GM18858 (cell line): ENCODE measurements around the gene LRIG2.
"Not testable (repeated sequence)": the region's sequence is repeated elsewhere in the genome, so short reads cannot be mapped to it uniquely, and the experiment has no call there.

ENCODE experiments used
- ATAC-seq: cut with Tn5 transposase; IDR thresholded peaks from one replicate; pipeline ENCODE4 v1.9.1; 2021; ENCODE audit not compliant: unreplicated experiment

The LRIG2 gene

DNA sequence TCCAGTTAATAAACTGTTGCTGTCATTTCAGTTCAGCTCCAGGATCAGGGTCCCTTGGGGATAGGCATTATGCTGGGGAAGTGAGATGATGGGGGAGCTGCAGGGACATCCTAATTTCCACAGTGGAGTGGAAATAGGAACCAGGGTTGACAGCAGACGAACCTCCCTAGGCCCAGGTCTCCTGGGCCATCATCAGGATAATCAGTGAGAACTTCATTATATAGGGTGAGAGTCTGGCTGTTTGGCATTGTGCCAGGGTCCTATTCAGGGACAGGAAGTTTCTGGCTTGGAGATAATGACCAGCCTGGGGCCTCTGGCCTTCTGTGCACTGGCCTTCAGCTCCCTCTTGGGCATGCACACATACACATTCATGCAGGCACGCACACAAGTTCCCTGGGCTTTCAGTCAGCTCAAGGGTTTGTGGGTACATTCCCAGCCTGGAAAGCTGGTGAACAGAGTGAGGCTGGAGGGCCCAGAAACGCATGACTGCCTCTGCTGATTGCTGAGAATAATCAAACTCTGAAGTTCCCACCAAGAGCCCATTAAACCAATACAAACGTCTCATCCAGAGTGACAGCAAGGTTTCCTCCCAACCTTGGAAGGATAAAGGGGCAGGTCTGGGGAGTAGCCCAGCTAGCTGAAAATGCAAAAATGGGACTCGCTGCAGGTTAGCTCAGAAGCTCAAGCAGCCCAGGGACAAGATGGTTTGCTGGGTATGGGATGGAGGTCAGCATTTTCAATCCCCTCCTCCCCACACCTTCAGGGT, 13.9 kb upstream of the LRIG2 start:
- ATAC-seq, result no peak

DNA sequence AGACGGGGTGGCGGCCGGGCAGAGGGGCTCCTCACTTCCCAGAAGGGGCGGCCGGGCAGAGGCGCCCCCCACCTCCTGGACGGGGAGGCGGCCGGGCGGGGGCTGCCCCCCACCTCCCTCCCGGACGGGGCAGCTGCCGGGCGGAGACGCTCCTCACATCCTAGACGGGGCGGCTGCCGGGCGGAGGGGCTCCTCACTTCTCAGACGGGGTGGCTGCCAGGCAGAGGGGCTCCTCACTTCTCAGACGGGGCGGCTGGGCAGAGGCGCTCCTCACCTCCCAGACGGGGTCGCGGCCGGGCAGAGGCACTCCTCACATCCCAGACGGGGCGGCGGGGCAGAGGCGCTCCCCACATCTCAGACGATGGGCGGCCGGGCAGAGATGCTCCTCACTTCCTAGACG, 9.5 kb upstream of the LRIG2 start:
- not testable (repeated sequence) for ATAC-seq

DNA sequence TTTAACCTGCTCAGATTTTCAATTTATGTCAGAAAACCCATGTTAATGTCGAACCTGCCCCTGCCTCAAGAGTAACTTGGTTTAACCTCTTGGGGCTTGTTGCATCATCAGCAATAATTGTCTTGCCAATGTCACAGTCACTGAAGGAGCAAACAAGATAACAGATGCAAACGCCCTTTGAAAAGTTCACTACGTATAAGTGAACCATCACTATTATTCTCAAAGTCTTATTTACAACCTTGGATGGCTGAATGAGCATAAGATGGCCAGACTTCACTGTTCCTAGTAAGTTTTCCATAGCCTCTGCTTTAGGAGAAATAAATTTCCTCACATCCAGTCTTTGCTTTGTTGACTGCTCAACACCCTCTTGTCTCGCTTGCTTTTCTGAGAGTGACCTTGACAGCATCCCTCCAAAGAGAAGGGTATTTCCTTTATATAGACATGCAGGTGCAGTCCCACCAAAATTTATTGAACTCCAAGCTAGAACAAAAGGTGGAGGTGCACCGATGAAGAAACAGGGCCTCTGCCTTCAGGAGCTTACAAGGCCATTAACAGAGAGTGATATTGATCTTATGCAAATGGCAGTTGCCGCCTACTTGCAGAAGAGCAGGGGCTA, 749 bp upstream of the LRIG2 start:
- no peak for ATAC-seq

DNA sequence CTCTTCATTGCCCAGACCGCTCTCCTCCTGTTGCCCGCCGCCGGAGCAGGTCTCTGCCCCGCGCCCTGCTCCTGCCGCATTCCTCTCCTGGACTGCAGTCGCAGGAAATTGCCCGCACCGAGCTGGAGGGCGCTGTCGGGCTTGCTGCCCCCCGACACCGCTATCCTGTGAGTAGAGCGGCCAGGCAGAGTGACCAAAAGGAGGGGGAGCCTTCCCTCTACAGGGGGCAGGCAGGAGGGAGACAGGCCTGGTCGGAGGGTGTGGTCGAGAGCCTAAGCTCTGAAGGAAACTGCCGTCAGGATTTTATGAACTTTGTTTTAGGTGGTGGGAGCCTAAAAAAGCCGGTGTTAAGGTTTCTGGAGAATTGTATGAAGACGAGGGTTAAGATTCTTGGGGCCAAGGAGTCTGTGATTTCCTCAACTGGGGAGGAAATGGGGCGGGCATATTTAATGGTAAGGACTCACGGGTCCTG, 517 bp downstream of the LRIG2 start:
- no peak for ATAC-seq

DNA sequence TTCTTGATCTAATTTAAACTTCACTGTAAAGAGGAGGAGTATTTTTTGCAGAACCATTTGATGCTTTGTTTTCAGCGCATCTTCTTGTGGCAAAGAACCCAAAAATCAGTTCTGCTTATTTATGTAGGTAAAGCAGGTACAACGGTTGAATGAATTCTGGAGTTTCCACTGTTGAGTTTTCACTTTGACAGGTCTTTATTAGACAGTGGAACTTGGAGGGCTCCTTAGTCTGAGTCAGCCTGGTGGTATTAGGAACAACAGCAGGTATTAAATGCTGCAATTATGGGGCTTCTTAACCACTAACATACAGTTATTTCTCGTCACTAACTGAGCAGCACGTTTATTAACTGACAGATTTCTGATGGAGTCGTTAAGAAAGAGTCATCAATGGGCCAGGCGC, 1.2 kb downstream of the LRIG2 start:
- ATAC-seq, result no peak

DNA sequence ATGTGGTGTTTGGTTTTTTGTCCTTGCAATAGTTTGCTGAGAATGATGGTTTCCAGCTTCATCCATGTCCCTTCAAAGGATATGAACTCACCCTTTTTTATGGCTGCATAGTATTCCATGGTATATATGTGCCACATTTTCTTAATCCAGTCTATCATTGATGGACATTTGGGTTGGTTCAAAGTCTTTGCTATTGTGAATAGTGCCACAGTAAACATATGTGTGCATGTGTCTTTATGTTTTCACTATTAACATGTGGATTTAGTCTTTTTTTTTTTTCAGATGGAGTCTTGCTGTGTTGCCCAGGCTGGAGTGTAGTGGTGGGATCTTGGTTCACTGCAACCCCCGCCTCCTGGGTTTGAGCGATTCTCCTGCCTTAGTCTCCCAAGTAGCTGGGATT, 5.0 kb downstream of the LRIG2 start:
- ATAC-seq, result not testable (repeated sequence)

DNA sequence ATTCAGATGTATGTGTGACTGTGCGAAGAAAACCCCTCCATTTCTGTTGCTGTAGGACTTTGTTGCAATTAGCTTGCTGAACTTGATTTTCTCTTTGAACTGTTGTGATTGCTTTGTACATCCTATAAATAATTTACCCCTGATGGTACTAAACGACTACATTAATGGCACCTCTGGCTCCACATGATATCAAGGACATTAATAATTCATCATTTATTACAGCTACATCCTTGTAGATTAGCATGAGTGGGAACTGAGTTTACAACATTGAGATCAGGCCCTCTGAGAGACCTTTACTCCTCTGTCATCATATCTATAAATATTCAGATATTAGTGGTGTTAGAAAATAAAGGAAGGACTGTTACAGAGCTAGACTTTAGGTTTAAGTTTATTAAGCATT, 13.5 kb downstream of the LRIG2 start:
- no peak for ATAC-seq

DNA sequence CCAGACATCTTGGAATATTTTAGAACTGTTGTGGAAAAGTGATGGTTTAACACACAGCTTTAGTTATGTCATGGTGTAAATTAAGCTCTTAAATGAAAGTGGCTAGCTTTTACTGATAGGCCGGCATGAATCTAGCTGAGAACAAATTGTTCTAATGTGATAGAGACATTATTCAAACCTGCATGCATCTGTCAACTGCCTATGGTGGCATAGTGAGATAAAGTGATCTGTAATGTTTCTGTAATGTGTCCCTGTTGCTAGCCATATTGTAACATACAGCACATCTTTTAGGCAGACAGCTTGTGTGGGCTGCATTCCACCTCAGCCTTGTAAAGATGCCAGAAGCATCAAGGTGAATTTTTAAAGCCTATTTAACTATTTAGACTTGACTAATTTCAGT, 16.0 kb downstream of the LRIG2 start:
- no peak for ATAC-seq

DNA sequence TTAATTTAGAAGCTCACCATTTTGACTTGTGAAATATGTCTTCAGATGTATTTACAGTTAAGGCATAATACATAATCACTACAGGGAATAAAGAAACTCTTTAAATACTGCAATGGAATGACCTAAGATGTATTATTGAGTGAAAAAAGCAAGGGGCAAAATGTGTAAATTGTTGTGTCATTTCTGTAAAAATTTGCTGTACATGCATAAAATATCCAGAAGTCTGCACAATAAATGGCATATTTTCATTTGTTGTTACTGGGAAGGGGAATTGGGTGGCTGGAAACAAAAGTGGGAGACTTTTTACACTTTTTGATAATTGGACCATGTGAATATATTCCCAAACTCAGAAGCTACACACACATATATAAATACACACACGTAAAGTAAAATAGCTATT, 17.1 kb downstream of the LRIG2 start:
- no peak for ATAC-seq

DNA sequence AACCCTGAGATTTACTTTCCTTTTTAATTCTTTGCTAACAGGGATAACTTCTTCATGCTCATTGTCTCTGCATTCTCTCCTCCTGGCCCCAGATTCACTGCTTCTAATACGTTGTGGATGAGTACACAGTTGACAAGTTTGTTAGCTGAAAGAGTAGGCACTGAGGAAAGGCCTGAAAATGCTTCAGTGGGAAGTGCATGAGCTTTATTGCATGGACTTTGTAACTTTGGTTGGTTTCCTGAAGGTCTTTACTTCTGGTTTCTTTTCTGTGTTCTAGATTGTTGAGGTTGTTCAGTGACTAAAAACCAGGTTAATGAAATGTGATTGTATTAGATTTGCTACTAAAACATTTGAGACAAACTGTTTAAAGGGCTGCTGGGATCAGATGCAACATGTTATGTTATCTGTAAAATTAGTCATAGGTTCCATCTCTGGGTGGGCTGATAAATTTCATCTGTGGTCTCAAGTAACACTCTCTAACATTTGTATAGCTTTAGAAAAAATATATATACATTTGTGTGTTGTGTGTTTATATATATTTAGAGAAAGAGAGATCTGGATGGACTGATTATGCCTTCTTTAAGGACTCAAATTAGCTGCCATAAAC, 19.1 kb downstream of the LRIG2 start:
- ATAC-seq, result no peak

DNA sequence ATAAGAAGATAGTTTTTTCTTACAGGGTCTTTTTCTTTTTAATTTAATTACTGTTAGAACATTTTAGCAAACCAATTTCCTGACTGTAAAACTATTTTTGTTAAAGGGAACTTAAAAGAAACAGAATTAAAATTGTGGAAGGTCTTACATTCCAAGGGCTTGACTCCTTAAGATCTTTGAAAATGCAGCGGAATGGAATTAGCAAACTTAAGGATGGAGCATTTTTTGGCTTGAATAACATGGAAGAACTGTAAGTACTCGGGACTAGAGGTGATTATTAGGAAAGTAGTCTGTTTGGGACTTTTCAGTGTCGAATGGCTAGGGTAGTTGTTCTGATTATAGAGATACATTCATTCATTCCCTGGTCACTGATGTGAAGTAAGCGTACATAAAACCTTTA, 21.5 kb downstream of the LRIG2 start:
- ATAC-seq, result no peak

DNA sequence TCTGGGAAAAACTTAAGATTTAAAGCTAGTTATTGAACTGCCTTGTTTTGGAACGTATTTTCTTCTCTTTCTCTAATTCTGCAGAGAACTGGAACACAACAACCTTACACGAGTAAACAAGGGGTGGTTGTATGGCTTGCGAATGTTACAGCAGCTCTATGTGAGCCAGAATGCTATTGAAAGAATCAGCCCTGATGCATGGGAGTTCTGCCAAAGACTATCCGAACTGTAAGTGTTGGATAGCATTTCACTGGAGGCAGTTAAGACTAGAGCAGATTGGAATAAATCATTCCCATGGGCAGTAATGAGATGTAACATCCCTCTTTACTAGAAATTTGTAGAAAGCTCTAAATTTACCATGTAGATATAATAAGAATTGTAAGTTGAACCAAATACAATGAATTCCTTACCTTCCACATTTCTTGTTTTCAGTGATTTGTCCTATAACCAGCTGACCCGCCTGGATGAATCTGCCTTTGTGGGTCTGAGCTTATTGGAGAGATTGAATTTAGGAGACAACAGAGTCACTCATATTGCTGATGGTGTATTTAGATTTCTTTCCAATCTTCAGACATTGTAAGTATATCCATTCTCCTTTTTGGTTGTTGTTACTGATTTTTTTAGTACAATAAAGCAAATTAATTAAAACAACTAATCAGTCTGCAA, 22.9 kb downstream of the LRIG2 start:
- ATAC-seq, result no peak

DNA sequence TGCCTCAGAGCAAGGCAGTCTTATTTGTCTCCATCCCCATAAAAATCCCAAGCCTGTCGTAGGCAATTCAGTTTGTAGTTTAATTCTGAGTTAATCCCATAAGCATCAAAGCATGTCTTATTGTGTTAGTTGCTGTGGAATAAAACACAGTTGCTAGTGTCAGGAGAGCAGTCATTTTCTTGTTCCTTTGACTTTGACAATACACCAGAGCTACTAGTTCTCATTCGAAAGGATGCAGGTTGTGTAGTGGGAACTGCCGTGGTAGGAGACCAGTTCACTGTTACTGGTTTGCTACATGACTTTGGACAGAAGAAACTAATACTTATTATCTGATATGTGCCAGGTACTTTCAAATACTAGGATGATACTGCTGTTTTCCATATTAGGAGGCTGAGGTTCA, 23.5 kb downstream of the LRIG2 start:
- no peak for ATAC-seq

DNA sequence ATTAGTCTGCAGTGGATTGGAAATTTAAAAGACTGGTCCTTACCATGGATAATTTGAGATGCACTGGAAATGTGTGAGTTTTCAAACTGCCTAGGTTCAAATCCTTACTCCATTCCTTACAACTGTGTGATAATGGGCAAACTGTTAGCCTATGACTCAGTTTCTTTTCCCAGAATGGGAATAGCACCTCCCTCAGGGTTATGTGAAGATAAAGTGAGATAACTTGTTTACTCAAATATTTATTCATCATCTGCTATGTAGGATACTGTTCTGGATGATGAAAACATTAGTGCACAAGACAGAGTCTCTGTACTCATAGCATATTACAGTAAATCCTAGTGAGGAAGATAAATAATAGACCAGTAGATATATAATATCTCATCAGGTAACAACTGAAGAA, 28.6 kb downstream of the LRIG2 start:
- ATAC-seq, result no peak

DNA sequence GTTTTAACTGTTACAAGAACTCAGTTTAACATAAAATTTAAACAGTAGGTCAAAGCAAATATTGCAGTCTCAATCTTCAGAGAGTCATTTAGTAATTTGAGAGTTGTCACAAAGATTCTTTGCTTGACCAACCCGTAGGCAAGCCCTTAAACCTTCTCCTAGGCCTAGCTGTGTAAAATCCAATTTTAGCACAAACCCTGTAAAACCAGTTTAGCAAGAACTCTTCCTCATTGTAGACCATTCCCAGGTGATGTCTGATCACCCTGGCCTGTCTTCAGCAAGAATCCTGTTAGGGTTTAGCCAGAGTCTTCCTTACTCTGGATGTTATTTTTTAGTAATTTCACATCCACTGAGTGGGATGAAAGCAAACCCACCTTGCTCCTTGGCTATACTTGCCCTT, 30.1 kb downstream of the LRIG2 start:
- ATAC-seq, result no peak

DNA sequence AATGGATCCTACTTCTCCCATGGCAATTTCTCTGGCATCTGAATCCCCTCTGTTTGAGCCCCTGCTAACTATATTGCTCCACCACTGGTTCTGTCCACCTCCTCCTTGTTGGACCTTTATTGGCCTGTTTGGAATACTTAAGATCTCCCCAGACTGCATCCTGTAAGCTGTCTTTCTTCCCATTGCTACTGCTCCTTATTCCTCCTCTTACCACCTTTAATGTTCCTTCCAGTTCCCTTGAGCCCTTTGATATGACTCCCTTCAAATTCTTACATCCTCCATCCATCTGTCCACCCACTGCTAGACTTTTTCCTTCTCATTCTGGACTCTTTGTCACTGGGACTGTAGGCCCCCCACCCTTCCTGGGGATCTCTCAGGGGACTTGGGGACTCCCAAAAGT, 31.0 kb downstream of the LRIG2 start:
- no peak for ATAC-seq

DNA sequence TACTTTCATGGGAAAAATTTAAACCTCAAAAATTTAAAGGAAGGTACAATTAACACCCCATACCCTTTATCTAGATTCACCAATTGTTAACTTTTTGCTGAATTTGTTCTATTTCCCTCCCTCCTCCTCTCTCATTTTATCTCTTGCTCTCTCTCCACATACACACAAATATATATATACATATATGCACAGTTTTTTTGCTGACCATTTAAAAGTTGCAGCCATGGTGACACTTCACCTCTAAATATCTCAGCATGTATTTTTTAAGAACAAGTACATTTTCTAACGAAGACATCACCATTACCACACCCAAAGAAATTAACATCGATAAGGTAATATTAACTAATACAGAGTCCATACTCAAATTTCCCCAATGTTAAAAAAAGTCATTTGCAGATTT, 33.9 kb downstream of the LRIG2 start:
- ATAC-seq, result no peak

DNA sequence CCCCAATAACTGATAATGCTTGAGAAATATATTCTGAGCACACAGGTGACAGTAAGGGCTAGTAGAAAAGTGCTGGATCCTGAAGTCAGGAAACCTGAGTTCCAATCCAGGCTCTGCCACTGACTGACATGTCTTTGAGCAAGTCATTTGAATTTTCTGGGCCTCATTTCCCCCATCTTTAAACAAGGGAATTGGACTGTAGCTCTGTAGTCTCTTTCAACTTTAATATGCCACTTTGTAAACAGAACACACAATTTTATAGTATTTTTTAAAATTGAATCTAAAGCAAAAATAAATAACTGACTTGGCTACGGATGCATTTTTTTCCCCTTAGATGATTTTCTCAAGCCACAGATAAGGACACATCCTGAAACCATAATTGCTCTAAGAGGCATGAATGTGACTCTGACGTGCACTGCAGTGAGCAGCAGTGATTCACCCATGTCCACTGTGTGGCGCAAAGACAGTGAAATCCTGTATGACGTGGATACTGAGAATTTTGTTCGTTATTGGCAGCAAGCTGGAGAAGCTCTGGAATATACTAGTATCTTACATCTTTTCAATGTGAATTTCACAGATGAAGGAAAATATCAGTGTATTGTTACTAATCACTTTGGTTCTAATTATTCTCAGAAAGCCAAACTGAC, 37.0 kb downstream of the LRIG2 start:
- ATAC-seq, result no peak

DNA sequence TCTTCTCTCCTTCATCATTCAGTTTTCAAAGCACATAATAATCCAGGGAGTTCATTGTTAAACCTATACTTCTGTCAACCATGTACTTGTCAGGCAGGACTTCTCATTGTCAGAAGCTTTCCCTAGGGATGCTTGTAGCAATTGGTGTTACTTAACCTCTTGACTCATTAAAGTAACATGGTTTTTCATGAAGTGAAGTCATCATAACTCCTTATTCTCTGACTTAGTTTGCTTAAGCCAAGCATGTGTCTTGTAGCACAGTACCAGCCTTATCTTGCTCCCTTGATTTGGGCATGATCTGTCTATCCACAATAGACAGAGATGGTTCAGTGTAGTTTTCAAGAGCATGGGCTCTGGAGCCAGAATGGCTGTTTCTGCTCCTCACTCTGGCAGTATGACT, 45.3 kb downstream of the LRIG2 start:
- no peak for ATAC-seq

DNA sequence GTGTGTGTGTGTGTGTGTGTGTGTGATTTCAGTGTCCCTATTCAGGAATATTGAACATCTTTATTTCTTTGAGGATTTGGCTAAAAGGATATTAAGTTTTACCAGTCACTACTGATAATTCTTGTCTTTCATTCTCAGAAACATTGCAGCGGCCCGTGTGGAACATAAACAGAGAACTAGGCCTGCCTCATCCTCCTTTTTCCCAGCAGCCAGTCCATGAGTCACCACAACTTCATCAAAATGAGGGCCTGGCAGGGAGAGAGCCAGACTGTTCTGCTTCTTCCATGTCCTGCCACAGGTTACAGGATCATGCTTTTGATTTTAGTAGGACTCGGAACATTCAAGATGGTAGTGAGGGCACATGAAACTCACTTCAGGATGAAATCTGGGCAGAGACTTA, 50.7 kb downstream of the LRIG2 start:
- ATAC-seq, result no peak

DNA sequence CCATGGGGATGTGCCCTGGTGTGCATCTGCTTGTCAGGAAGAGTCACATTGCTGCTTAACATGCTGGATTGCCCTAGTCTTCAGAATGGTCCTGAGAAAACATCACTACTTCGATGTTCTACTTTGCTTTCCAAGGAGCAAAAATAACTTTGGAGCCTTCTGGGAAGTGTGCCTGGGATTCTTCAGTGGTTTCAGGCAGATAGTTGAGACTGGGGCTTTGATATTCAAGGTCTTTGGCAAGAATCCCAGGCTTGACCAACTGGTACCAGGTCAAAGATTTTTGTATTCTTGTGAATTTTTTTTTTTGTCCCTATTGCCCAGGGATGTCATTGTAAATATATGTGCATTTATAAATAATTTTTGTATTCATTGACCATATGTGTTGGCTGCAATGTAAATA, 51.4 kb downstream of the LRIG2 start:
- ATAC-seq, result no peak
